Activated B cell treated with CpG ODN at 0.5 μM for 24 hours (primary cell): Measurements from ENCODE around the gene AIP. TPM values are rescaled to one million over a fixed set of nuclear protein-coding genes. Genes with fewer than 3 reads are reported as not detected.

Experiments used
- ATAC-seq: fragments of 200-7000 bp; cut with Tn5 transposase; one replicate; pipeline ENCODE4 v1.10.0; 2021; ENCODE audit warnings: low read depth, mild to moderate bottlenecking, moderate library complexity
- CTCF ChIA-PET: fragments of 350-600 bp; sonication (Branson Sonifier 250); formaldehyde crosslinking; loops from one replicate; lab custom pipeline; 2021; ENCODE audit warnings: antibody characterized with exemption; lab: Charles Lee
- POLR2A ChIA-PET: fragments of 350-600 bp; sonication (Branson Sonifier 250); formaldehyde crosslinking; loops from one replicate; lab custom pipeline; 2021; ENCODE audit warnings: antibody characterized with exemption; lab: Charles Lee
- DNase-seq: peaks from one replicate; pipeline ENCODE4 v3.0.0; 2022
- H3K27ac Mint-ChIP-seq: one replicate; pipeline ENCODE4 v1.8.0; 2020; ENCODE audit warnings: mixed read lengths
- H3K27me3 Mint-ChIP-seq: one replicate; pipeline ENCODE4 v1.8.0; 2021; ENCODE audit warnings: mixed read lengths
- H3K36me3 Mint-ChIP-seq: one replicate; pipeline ENCODE4 v1.8.0; 2021; ENCODE audit warnings: low read depth, mixed read lengths
- H3K4me1 Mint-ChIP-seq: one replicate; pipeline ENCODE4 v1.8.0; 2021; ENCODE audit warnings: mixed read lengths
- H3K4me3 Mint-ChIP-seq: one replicate; pipeline ENCODE4 v1.8.0; 2020; ENCODE audit warnings: mild to moderate bottlenecking, mixed read lengths
- H3K9me3 Mint-ChIP-seq: one replicate; pipeline ENCODE4 v1.8.0; 2020; ENCODE audit warnings: mixed read lengths
- intact Hi-C: fragments of 100-400 bp; cut with micrococcal nuclease; formaldehyde crosslinking; loops from one replicate; pipeline ENCODE4 v1.15.1; 2024
- total RNA-seq: library from RNA; stranded (reverse); gene quantifications from 2 replicates; pipeline ENCODE4 v1.2.3, GENCODE V29; 2022
- TF ChIP-seq, protein P1 (sequence below): fragments of 200-600 bp; IDR thresholded peaks from one replicate; pipeline ENCODE4 v1.8.0; 2022; ENCODE audit warnings: antibody characterized with exemption, mild to moderate bottlenecking

The AIP gene
- total RNA-seq, 1 donor from 2014 or later, result 108 TPM

DNA sequence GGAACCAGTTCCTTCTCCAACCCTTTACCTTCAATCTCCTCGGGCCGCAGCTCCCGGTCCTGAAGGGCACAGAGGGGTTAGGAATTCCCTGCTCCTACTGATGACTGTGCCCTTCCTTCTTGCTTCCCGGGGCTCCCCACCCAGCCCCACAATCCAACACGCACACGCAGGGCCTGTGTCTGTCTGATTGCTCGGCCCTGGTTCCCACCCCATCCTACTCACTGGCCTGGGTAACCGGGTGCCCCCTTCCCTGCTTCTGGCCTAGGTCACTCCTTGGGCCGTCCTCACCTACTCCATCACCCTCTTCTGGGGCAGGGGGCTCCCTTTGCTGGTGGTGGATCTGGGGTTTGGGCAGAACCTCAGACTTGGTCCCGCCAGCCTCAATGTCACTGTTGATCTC, 39.1 kb downstream of the AIP start:
- POLR2A ChIA-PET, result no interaction called here
- no peaks in the 10 kb centered on the region for H3K9me3 Mint-ChIP-seq
- ATAC-seq, result no peak
- TF ChIP-seq, protein P1, sequence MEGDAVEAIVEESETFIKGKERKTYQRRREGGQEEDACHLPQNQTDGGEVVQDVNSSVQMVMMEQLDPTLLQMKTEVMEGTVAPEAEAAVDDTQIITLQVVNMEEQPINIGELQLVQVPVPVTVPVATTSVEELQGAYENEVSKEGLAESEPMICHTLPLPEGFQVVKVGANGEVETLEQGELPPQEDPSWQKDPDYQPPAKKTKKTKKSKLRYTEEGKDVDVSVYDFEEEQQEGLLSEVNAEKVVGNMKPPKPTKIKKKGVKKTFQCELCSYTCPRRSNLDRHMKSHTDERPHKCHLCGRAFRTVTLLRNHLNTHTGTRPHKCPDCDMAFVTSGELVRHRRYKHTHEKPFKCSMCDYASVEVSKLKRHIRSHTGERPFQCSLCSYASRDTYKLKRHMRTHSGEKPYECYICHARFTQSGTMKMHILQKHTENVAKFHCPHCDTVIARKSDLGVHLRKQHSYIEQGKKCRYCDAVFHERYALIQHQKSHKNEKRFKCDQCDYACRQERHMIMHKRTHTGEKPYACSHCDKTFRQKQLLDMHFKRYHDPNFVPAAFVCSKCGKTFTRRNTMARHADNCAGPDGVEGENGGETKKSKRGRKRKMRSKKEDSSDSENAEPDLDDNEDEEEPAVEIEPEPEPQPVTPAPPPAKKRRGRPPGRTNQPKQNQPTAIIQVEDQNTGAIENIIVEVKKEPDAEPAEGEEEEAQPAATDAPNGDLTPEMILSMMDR, result no peak
- DNase-seq, result no peak
- H3K27ac Mint-ChIP-seq, result no peak overlapping the region
- CTCF ChIA-PET, result no interaction called here
- no peaks in the 10 kb centered on the region for H3K4me1 Mint-ChIP-seq
- no peak overlapping the region for H3K4me3 Mint-ChIP-seq
- H3K27me3 Mint-ChIP-seq, result peaks cover 15% of the 10 kb centered on the region
- no peaks in the 10 kb centered on the region for H3K36me3 Mint-ChIP-seq
- intact Hi-C loops, result no loop called here

DNA sequence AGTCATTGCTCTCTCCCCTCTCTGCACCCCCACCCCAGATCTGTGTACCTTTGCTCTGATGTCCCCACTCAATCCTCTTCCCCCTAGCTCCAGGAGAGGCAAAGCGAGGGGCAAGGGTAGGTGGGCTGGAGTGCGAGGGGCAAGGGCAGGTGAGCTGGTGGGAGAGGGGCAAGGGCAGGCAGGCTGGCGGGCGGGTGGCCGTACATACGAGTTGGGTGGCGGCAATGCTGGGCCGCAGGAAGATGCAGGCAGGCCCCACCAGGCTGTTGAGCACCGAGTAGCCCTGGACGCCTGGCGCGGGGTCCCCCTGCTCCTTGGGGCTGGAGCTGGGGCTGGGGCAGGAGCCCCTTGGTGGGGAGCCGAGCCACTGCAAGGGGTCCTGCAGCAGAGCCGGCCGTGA, 39.5 kb downstream of the AIP start:
- ATAC-seq, result no peak
- peaks cover 1% of the 10 kb centered on the region for H3K9me3 Mint-ChIP-seq
- DNase-seq, result no peak
- peaks cover 17% of the 10 kb centered on the region for H3K27me3 Mint-ChIP-seq
- ChIA-PET CTCF (no interaction called here), POLR2A (no interaction called here)
- H3K4me3 Mint-ChIP-seq, result no peak overlapping the region
- TF ChIP-seq, protein P1, result no peak
- no peak overlapping the region for H3K27ac Mint-ChIP-seq
- no peaks in the 10 kb centered on the region for H3K36me3 Mint-ChIP-seq
- H3K4me1 Mint-ChIP-seq, result no peaks in the 10 kb centered on the region
- intact Hi-C loops, result no loop called here

- Mint-ChIP-seq H3K4me3 (no peak within 1 kb of the TSS), H3K36me3 (no peaks in the 10 kb centered on the region), H3K27me3 (peaks cover 20% of the 10 kb centered on the region), H3K9me3 (peaks cover 3% of the 10 kb centered on the region), H3K4me1 (no peaks in the 10 kb centered on the region), H3K27ac (no peak within 1 kb of the TSS)
- ChIA-PET POLR2A (interaction anchor here (0.6 kb wide), 1 partner anchor 104 kb away, joined by 4 read pairs; no protein-coding TSS in a partner anchor), CTCF (no interaction called here)
- ATAC-seq (no peak), DNase-seq (no peak)
- TF ChIP-seq, protein P1, result no peak
- intact Hi-C loops, result no loop called here
These were observed 40.2 kb downstream of the AIP start, which contains the start of gene CABP2 for GRCh38 chr11:67522844-67523555. CABP2 (minus strand) TSS chr11:67523446; CDS start chr11:67523326, 120 bp downstream.

DNA sequence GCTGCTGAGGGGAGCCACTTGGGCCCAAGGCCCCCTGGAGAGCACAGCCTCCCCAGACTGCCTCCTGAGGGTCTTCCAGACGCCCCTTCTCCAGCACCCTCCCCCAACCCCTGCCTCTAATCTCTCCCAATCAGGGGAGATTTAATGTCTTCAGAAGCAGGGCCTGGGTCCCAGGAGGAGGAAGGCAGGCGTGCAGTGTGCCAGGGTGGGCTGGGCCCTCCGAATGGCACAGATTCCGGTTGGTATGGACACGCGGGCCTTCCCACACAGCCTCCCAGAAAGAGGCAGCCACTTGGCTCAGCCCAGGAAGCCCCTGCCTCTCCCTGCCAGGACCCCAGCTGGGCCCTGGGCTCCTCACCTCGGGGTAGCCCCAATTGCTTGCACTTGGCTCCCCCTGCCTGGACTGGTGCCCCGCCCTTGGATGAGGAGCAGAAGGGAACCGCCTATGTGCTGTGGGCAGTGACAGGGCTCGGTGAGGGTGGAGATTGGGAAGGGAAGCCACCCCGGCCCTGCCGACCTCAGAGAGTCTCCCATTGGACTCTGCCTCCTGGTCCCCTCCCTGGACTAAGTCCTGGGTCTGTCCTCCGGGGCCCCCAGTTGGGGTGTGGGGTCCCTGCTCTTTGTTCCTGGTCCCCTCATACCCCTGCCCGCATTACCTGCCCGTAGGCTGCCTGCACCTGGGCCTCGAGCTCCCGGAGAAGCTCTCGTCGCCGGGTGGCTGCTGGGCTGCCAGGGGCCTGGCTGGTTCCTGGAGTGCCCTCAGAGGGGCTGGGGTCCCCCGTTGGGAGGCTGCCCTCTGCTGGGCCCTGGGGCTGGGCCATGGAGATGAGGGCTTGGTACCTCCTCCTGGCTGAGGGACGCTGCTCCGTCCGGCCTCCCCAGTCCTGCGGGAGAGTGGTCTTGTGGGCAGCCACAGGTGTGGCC, 41.0 kb downstream of the AIP start:
- ChIA-PET CTCF (no interaction called here), POLR2A (interaction anchor here (0.6 kb wide), 1 partner anchor 105 kb away, joined by 4 read pairs; no protein-coding TSS in a partner anchor)
- Mint-ChIP-seq H3K4me3 (no peak overlapping the region), H3K4me1 (no peaks in the 10 kb centered on the region), H3K9me3 (peaks cover 3% of the 10 kb centered on the region), H3K27ac (no peak overlapping the region), H3K27me3 (peaks cover 22% of the 10 kb centered on the region), H3K36me3 (no peaks in the 10 kb centered on the region)
- intact Hi-C loops, result no loop called here
- DNase-seq (no peak), ATAC-seq (no peak)
- TF ChIP-seq, protein P1, result no peak

GRCh38 chr11:67524480-67524808, 41.6 kb downstream of the AIP start:
- CTCF ChIA-PET, result no interaction called here
- intact Hi-C loops, result no loop called here
- H3K36me3 Mint-ChIP-seq, result no peaks in the 10 kb centered on the region
- no peak overlapping the region for H3K4me3 Mint-ChIP-seq
- DNase-seq, result no peak
- no peak overlapping the region for H3K27ac Mint-ChIP-seq
- H3K27me3 Mint-ChIP-seq, result peaks cover 26% of the 10 kb centered on the region
- no peak for ATAC-seq
- H3K4me1 Mint-ChIP-seq, result no peaks in the 10 kb centered on the region
- H3K9me3 Mint-ChIP-seq, result peaks cover 3% of the 10 kb centered on the region
- POLR2A ChIA-PET, result no interaction called here
- TF ChIP-seq, protein P1, result no peak
